GM12872 (cell line): ENCODE data around the gene ACAP3.

ENCODE experiments used
- TF ChIP-seq, protein P1 (sequence below): IDR thresholded peaks from 3 replicates; pipeline ENCODE4 v1.5.1; 2011; ENCODE audit warnings: low read depth, mild to moderate bottlenecking, low read length, moderate library complexity; ENCODE audit not compliant: insufficient read depth

ACAP3 gene

DNA sequence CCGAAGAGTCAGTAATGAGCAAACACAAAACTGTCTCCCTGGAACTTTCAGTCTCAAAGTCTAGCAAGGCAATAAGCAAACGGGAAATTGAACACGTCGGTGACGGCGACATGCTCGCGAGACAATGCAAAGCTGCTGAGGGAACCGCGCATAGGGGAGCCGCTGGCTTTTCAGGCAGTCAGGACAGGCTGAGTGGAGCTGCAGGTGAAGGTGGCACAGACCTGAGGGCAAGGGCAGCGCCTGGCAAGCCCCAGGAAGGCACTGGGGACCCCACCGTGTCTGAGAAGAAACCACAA is 11.9 kb upstream of the ACAP3 start:
- TF ChIP-seq, protein P1, sequence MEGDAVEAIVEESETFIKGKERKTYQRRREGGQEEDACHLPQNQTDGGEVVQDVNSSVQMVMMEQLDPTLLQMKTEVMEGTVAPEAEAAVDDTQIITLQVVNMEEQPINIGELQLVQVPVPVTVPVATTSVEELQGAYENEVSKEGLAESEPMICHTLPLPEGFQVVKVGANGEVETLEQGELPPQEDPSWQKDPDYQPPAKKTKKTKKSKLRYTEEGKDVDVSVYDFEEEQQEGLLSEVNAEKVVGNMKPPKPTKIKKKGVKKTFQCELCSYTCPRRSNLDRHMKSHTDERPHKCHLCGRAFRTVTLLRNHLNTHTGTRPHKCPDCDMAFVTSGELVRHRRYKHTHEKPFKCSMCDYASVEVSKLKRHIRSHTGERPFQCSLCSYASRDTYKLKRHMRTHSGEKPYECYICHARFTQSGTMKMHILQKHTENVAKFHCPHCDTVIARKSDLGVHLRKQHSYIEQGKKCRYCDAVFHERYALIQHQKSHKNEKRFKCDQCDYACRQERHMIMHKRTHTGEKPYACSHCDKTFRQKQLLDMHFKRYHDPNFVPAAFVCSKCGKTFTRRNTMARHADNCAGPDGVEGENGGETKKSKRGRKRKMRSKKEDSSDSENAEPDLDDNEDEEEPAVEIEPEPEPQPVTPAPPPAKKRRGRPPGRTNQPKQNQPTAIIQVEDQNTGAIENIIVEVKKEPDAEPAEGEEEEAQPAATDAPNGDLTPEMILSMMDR = no peak

- TF ChIP-seq, protein P1 = no peak
Observed at GRCh38 chr1:1318777-1319645, 11.3 kb upstream of the ACAP3 start.

DNA sequence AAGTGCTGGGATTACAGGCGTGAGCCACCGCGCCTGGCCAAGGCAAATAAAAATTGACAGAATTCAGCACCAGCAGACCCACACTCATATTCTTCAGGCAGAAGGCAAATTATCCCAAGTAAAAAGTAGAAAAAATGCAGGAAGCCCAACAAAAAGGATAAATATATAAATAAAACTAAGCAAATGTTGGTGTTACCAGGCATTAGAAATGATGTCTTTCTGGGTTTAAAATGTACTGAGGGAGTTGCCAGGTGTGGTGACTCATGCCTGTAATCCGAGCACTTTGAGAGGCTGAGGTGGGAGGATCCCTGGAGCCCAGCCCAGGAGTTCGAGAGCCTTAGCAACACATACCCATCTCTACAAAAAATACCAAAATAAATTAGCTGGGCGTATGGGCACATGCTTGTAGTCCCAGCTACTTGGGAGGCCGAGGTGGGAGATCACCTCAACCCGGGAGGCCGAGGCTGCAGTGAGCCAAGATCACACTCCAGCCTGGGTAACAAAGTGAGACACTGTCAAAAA is 10.5 kb upstream of the ACAP3 start:
- TF ChIP-seq, protein P1 = no peak

- TF ChIP-seq, protein P1 = no peak
Observed at GRCh38 chr1:1317420-1317819, 9.7 kb upstream of the ACAP3 start.

- TF ChIP-seq, protein P1 = no peak
Observed at GRCh38 chr1:1315435-1315954, 7.8 kb upstream of the ACAP3 start.

- TF ChIP-seq, protein P1 = no peak
Observed at GRCh38 chr1:1314678-1315335, 7.1 kb upstream of the ACAP3 start.

- TF ChIP-seq, protein P1 = no peak
Observed at GRCh38 chr1:1314237-1314586, 6.5 kb upstream of the ACAP3 start.
